ENCODE measurements around the gene HYAL2. TPM values are rescaled to one million over a fixed set of nuclear protein-coding genes. Genes with fewer than 3 reads are reported as not detected.

Gene HYAL2
- total and polyA plus RNA-seq, 2 donors from 2014 or later, result 93.2 to 142 TPM

GRCh38 chr3:50345586-50346234 is 23.2 kb upstream of the HYAL2 start, which contains the start of gene ZMYND10:
Gene ZMYND10 (minus strand): TSS chr3:50345732. CDS start chr3:50345579, 153 bp downstream.
- H3K9me3 ChIP-seq (ENCODE audit: control insufficient read depth in 2 of 3, insufficient read depth in 1 of 3, low read length in 3 of 3), result no peaks in the 10 kb centered on the region
- peaks cover 0 to 24% (median 6%) of the 10 kb centered on the region in 3 donors for H3K4me1 ChIP-seq (ENCODE audit: control insufficient read depth in 2 of 3, insufficient read depth in 2 of 3, low read depth in 1 of 3, low read length in 3 of 3)
- peaks cover 0 to 4% (median 4%) of the 10 kb centered on the region in 3 donors for H3K36me3 ChIP-seq (ENCODE audit: control insufficient read depth in 2 of 3, insufficient read depth in 3 of 3, low read length in 3 of 3)
- H3K27ac ChIP-seq (ENCODE audit: low read depth in 2 of 2, low read length in 2 of 2), result no peak within 1 kb of the TSS
- H3K9ac ChIP-seq (ENCODE audit: low read length in 3 of 3), result peak within 1 kb of the TSS in 2 of 3 donors; percentile 35 to 51
- intact Hi-C loops (cut with DNase I), result loop anchor here (5.0 kb wide), 1 partner anchor 197 kb away; no protein-coding TSS in a partner anchor
- FAIRE-seq (no peak), DNase-seq (peak; percentile 56 to 88 (median 70))
- H3K27me3 ChIP-seq (ENCODE audit: control insufficient read depth, insufficient read depth, low read length), result no peaks in the 10 kb centered on the region
- TF ChIP-seq CTCF (IDR thresholded peaks at IDR 0.05; ENCODE audit: borderline replicate concordance, extremely low read depth, insufficient read depth), result no peak
- peak within 1 kb of the TSS; percentile 24 to 46 (median 36) for H3K4me3 ChIP-seq (ENCODE audit: low read length in 3 of 3)

- Histone ChIP-seq H3K27me3 (ENCODE audit: control insufficient read depth, insufficient read depth, low read length) (no peaks in the 10 kb centered on the region), H3K9me3 (ENCODE audit: control insufficient read depth in 2 of 3, insufficient read depth in 1 of 3, low read length in 3 of 3) (no peaks in the 10 kb centered on the region), H3K4me3 (ENCODE audit: low read length in 3 of 3) (peak overlapping the region in 1 of 3 donors; percentile 46), H3K4me1 (ENCODE audit: control insufficient read depth in 2 of 3, insufficient read depth in 2 of 3, low read depth in 1 of 3, low read length in 3 of 3) (peaks cover 0 to 21% (median 5%) of the 10 kb centered on the region in 3 donors), H3K27ac (ENCODE audit: low read depth in 2 of 2, low read length in 2 of 2) (no peak overlapping the region), H3K36me3 (ENCODE audit: control insufficient read depth in 2 of 3, insufficient read depth in 3 of 3, low read length in 3 of 3) (peaks cover 0 to 4% (median 4%) of the 10 kb centered on the region in 3 donors), H3K9ac (ENCODE audit: low read length in 3 of 3) (no peak overlapping the region)
- intact Hi-C loops (cut with DNase I), result loop anchor here (5.0 kb wide), 1 partner anchor 197 kb away; no protein-coding TSS in a partner anchor
- no peak for DNase-seq
- no peak for TF ChIP-seq CTCF (IDR thresholded peaks at IDR 0.05; ENCODE audit: borderline replicate concordance, extremely low read depth, insufficient read depth)
- FAIRE-seq, result no peak
Observed at GRCh38 chr3:50345008-50345407, 22.5 kb upstream of the HYAL2 start.

- H3K9ac ChIP-seq (ENCODE audit: low read length in 3 of 3), result no peak overlapping the region
- peak in 1 of 5 donors; percentile 56 for DNase-seq
- TF ChIP-seq CTCF (IDR thresholded peaks at IDR 0.05; ENCODE audit: borderline replicate concordance, extremely low read depth, insufficient read depth), result no peak
- H3K4me1 ChIP-seq (ENCODE audit: control insufficient read depth in 2 of 3, insufficient read depth in 2 of 3, low read depth in 1 of 3, low read length in 3 of 3), result peaks cover 2 to 12% (median 3%) of the 10 kb centered on the region in 3 donors
- H3K9me3 ChIP-seq (ENCODE audit: control insufficient read depth in 2 of 3, insufficient read depth in 1 of 3, low read length in 3 of 3), result no peaks in the 10 kb centered on the region
- intact Hi-C loops (cut with DNase I), result no loop called here
- H3K36me3 ChIP-seq (ENCODE audit: control insufficient read depth in 2 of 3, insufficient read depth in 3 of 3, low read length in 3 of 3), result peaks cover 0 to 4% (median 0%) of the 10 kb centered on the region in 3 donors
- H3K27ac ChIP-seq (ENCODE audit: low read depth in 2 of 2, low read length in 2 of 2), result no peak overlapping the region
- no peaks in the 10 kb centered on the region for H3K27me3 ChIP-seq (ENCODE audit: control insufficient read depth, insufficient read depth, low read length)
- H3K4me3 ChIP-seq (ENCODE audit: low read length in 3 of 3), result no peak overlapping the region
- FAIRE-seq, result no peak
Observed at GRCh38 chr3:50342813-50343633, 20.5 kb upstream of the HYAL2 start.
